HG03039 (cell line): ENCODE data around the gene SPINT1.
A peak's percentile ranks its signal among the peaks of the same experiment; 100 is the strongest.

Experiments used
- ATAC-seq: cut with Tn5 transposase; IDR thresholded peaks from one replicate; pipeline ENCODE4 v1.9.1; 2021; ENCODE audit warnings: mild to moderate bottlenecking, moderate library complexity; ENCODE audit not compliant: unreplicated experiment

The SPINT1 gene

GRCh38 chr15:40891810-40892446 is 48.1 kb downstream of the SPINT1 start:
- ATAC-seq, result no peak

GRCh38 chr15:40892447-40893012 is 48.7 kb downstream of the SPINT1 start:
- no peak for ATAC-seq

GRCh38 chr15:40893019-40893670 is 49.3 kb downstream of the SPINT1 start:
- ATAC-seq, result no peak

GRCh38 chr15:40893733-40894680 is 50.2 kb downstream of the SPINT1 start, which contains the start of gene VPS18:
TSS of gene VPS18 (plus strand) at chr15:40894450. CDS start at chr15:40894769, 319 bp downstream.
- peak; percentile 76 for ATAC-seq

- ATAC-seq, result no peak
These were observed 51.0 kb downstream of the SPINT1 start for GRCh38 chr15:40894681-40895448.

GRCh38 chr15:40899536-40900207 is 55.8 kb downstream of the SPINT1 start:
- ATAC-seq, result no peak

GRCh38 chr15:40900256-40901052 is 56.6 kb downstream of the SPINT1 start:
- ATAC-seq, result no peak

- no peak for ATAC-seq
These were observed 57.2 kb downstream of the SPINT1 start for GRCh38 chr15:40901053-40901443.

- no peak for ATAC-seq
These were observed 59.0 kb downstream of the SPINT1 start for GRCh38 chr15:40902605-40903561.

GRCh38 chr15:40904552-40905201 is 60.8 kb downstream of the SPINT1 start:
- ATAC-seq, result no peak

- peak; percentile 57 for ATAC-seq
These were observed 62.5 kb downstream of the SPINT1 start for GRCh38 chr15:40906091-40906990.

GRCh38 chr15:40906991-40907802 is 63.3 kb downstream of the SPINT1 start:
- no peak for ATAC-seq
